Keratinocyte (primary cell): ENCODE measurements around the gene TXN2. TPM values are rescaled to one million over a fixed set of nuclear protein-coding genes. Genes with fewer than 3 reads are reported as not detected.

Source experiments
- DNase-seq: peaks from one replicate; pipeline ENCODE4 v3.0.0-alpha.2; 2011; ENCODE audit warnings: low read depth, missing footprints, low spot score
- FAIRE-seq: peaks from 2 replicates; lab custom pipeline; 2011; peaks lifted over from hg19 to GRCh38; lab: Jason Lieb, UNC
- H2AFZ ChIP-seq: 2 replicates; pipeline ENCODE4 v1.6.0; 2012; ENCODE audit warnings: low read length, control low read depth, inconsistent platforms; ENCODE audit not compliant: control insufficient read depth
- H3K27ac ChIP-seq: 2 replicates; pipeline ENCODE4 v1.5.1; 2011; ENCODE audit warnings: low read length; ENCODE audit not compliant: control insufficient read depth, insufficient read depth
- H3K27me3 ChIP-seq: 3 replicates; pipeline ENCODE4 v1.6.0; 2011; ENCODE audit warnings: low read length; ENCODE audit not compliant: control insufficient read depth, insufficient read depth; ENCODE audit errors: extremely low read depth
- H3K36me3 ChIP-seq, 2 experiments: 2 replicates in 1 of 2; 3 replicates in 1 of 2; pipeline ENCODE4 v1.5.1; 2011; ENCODE audit warnings: low read length in 2 of 2, mild to moderate bottlenecking in 1 of 2; ENCODE audit not compliant: control insufficient read depth in 2 of 2, insufficient read depth in 2 of 2; ENCODE audit errors: extremely low read depth in 1 of 2
- H3K4me1 ChIP-seq: 3 replicates; pipeline ENCODE4 v1.5.1; 2011; ENCODE audit warnings: low read length; ENCODE audit not compliant: control insufficient read depth, insufficient read depth; ENCODE audit errors: extremely low read depth
- H3K4me2 ChIP-seq: 3 replicates; pipeline ENCODE4 v1.6.0; 2011; ENCODE audit warnings: low read depth, low read length; ENCODE audit not compliant: control insufficient read depth, insufficient read depth; ENCODE audit errors: extremely low read depth
- H3K4me3 ChIP-seq, 3 experiments: fragments of 200-600 bp in 1 of 3; sonication (generic) in 1 of 3; 2 replicates in 2 of 3; 3 replicates in 1 of 3; pipeline ENCODE4 v1.5.1; 2011 to 2016; ENCODE audit warnings: low read length in 3 of 3, mild to moderate bottlenecking in 3 of 3, control low read depth in 2 of 3, inconsistent platforms in 1 of 3, low read depth in 1 of 3, mixed read lengths in 1 of 3, mixed run types in 1 of 3, moderate library complexity in 1 of 3; ENCODE audit not compliant: control insufficient read depth in 2 of 3, insufficient read depth in 2 of 3; ENCODE audit errors: extremely low read depth in 1 of 3
- H3K79me2 ChIP-seq: 2 replicates; pipeline ENCODE4 v1.6.0; 2012; ENCODE audit warnings: low read length; ENCODE audit not compliant: control insufficient read depth, insufficient read depth
- H3K9ac ChIP-seq: 3 replicates; pipeline ENCODE4 v1.6.0; 2011; ENCODE audit warnings: low read length; ENCODE audit not compliant: control insufficient read depth, insufficient read depth; ENCODE audit errors: extremely low read depth
- H3K9me1 ChIP-seq: 3 replicates; pipeline ENCODE4 v1.6.0; 2011; ENCODE audit warnings: low read length; ENCODE audit not compliant: control insufficient read depth, insufficient read depth; ENCODE audit errors: extremely low read depth
- H3K9me3 ChIP-seq: 2 replicates; pipeline ENCODE4 v1.5.1; 2012; ENCODE audit warnings: low read depth, low read length; ENCODE audit not compliant: control insufficient read depth
- H4K20me1 ChIP-seq: 3 replicates; pipeline ENCODE4 v1.6.0; 2011; ENCODE audit warnings: low read length; ENCODE audit not compliant: control insufficient read depth, insufficient read depth; ENCODE audit errors: extremely low read depth
- CTCF ChIP-seq, 3 experiments: IDR thresholded peaks in 1 of 3; conservative IDR thresholded peaks in 1 of 3; optimal IDR thresholded peaks in 1 of 3; 2 replicates in 2 of 3; 3 replicates in 1 of 3; pipeline versions ENCODE3 to v1.5.1; 2011; ENCODE audit warnings: low read length in 3 of 3, mild to moderate bottlenecking in 3 of 3, moderate library complexity in 2 of 3, control low read depth in 1 of 3, inconsistent platforms in 1 of 3; ENCODE audit not compliant: insufficient read depth in 2 of 3; ENCODE audit errors: extremely low read depth in 1 of 3
- EZH2 ChIP-seq: IDR thresholded peaks from one replicate; pipeline ENCODE4 v1.6.1; 2012; ENCODE audit warnings: inconsistent platforms, mild to moderate bottlenecking, low read length, moderate library complexity
- dilution Hi-C: fragments of 300-500 bp; cut with MboI; formaldehyde crosslinking; loops from one replicate; pipeline ENCODE4 v1.7.0; 2020; ENCODE audit warnings: low sequenced_read_pairs; ENCODE audit not compliant: extremely low pct_ligation_motif_present
- polyA plus RNA-seq, 5 experiments: library from polyadenylated mRNA; depleted of rRNA in 3 of 5; stranded (reverse) in 3 of 5; stranded (forward) in 1 of 5; unstranded in 1 of 5; fragments of >200 nt; gene quantifications; 1 replicate in 1 of 5; 2 replicates in 3 of 5; 3 replicates in 1 of 5; pipeline versions ENCODE4 v1.2.1 to v1.2.3, GENCODE V29; 2011 to 2012; ENCODE audit warnings: missing spikeins in 2 of 5, low read depth in 1 of 5, low replicate concordance in 1 of 5

The TXN2 gene
- polyA plus RNA-seq, 1 donor (not counting 4 experiments of a cell fraction or from before 2014, with no cell fraction given) = 95.9 TPM

DNA sequence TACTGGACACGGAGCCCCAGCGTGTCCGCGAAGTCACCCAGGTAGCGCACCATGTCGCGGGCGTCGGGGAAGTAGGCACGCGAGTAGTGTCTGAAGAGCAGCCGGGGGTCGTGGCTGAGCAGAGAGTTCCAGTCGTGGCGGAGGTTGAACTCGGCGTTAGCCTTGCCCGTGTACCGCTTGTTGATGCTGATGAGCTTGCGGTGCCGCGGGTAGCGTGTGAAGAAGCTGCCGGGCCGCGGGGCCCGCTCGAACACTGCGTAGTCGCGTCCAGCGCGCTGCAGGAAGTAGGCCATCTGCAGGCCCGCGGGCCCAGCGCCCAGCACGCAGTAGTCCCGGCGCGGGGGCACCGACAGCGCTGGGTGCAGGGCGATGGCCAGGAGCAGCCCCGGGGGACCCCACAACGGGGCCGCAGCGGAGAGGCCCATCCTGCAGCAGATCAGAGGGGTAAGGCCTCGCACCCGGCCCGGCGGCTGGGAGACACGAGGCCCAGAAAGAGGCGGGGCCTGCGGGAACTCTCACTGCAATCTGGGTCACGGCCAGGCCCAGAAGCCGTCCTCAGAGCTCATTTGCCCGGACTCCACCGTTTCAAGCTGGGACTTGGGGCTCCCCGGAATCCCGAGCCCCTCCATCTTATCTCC is 24.7 kb upstream of the TXN2 start:
- H4K20me1 ChIP-seq = no peaks in the 10 kb centered on the region
- peak overlapping the region in 2 of 3 experiments; percentile 58 to 60 for H3K4me3 ChIP-seq
- no peak overlapping the region for H3K9ac ChIP-seq
- H3K27me3 ChIP-seq = no peaks in the 10 kb centered on the region
- no peaks in the 10 kb centered on the region for H3K4me1 ChIP-seq
- no peaks in the 10 kb centered on the region for H3K9me3 ChIP-seq
- H3K4me2 ChIP-seq = peak overlapping the region; percentile 72
- peaks cover 2 to 8% of the 10 kb centered on the region in 2 experiments for H3K36me3 ChIP-seq
- DNase-seq (no peak), FAIRE-seq (no peak)
- dilution Hi-C loops = no loop called here
- H2AFZ ChIP-seq = peak overlapping the region; percentile 46
- H3K9me1 ChIP-seq = no peaks in the 10 kb centered on the region
- TF ChIP-seq CTCF (optimal IDR thresholded peaks at IDR 0.05 in 1 of 3, IDR thresholded peaks at IDR 0.05 in 1 of 3, conservative IDR thresholded peaks at IDR 0.05 in 1 of 3; ENCODE audit: extremely low read depth in 1 of 3, insufficient read depth in 2 of 3, low read length in 3 of 3) (no peak), EZH2 (no peak)
- no peaks in the 10 kb centered on the region for H3K79me2 ChIP-seq
- H3K27ac ChIP-seq = no peak overlapping the region

DNA sequence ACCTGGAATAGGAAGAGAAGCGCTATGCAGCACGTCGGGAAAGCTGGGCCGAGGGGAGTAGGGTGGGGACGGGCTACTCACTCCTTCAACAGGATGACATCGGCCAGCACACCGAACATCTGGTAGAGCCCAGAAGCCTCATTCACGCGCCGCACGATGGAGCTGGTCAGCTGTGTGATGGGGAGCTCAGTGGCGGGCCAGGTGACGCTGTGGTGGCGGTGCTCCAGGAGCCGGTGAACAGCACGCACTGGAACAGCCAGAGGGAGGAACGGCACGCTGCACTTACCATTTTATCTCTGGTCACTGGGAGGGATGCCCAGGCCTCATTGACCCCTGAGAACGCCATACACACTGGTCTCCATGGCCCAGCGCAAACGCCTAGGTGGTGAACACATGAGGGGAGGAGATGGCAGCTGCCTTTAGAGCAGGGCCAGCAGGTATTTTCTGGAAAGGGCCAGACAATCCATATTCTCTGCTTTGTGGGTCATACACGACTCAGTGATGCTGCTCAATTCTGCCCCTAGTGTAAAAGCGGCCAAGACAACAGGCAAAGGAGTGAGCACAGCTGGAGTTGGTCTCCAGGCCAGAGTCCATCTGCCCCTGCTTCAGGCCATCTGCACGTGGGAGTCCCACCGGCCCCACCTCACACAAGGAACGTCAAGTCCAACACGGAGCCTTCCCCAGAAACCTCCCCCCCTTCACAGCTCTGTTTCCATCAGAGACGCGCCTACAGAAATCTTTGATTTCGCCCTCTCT is 16.6 kb upstream of the TXN2 start:
- Histone ChIP-seq H3K9ac (no peak overlapping the region), H3K4me3 (no peak overlapping the region), H2AFZ (no peak overlapping the region), H3K4me2 (no peak overlapping the region), H3K4me1 (no peaks in the 10 kb centered on the region), H3K27ac (no peak overlapping the region), H3K36me3 (no peaks in the 10 kb centered on the region), H3K79me2 (no peaks in the 10 kb centered on the region), H3K9me1 (no peaks in the 10 kb centered on the region), H3K9me3 (no peaks in the 10 kb centered on the region), H4K20me1 (no peaks in the 10 kb centered on the region), H3K27me3 (no peaks in the 10 kb centered on the region)
- TF ChIP-seq CTCF (optimal IDR thresholded peaks at IDR 0.05 in 1 of 3, IDR thresholded peaks at IDR 0.05 in 1 of 3, conservative IDR thresholded peaks at IDR 0.05 in 1 of 3; ENCODE audit: extremely low read depth in 1 of 3, insufficient read depth in 2 of 3, low read length in 3 of 3) (peak in 2 of 3 experiments; percentile 2 to 28), EZH2 (no peak)
- DNase-seq (no peak), FAIRE-seq (no peak)
- dilution Hi-C loops = no loop called here
